ENCODE data around the gene PSG6.

DNA sequence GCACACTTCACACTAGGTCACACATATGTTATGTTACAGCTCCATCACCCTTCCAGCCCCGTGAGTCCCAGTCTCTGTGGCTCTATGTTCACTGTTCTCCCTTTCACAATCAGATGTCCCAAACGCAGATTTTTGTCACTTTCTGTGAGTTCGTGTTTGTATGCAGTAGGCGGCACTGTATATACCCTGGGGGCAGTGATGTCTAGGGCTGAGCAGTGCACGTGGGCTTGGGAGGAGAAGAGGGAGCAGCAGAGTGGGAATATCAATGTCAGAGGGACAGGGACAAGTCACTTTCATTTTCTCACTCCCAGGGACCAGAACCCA is 60.2 kb downstream of the PSG6 start:
- TF ChIP-seq, protein P1, sequence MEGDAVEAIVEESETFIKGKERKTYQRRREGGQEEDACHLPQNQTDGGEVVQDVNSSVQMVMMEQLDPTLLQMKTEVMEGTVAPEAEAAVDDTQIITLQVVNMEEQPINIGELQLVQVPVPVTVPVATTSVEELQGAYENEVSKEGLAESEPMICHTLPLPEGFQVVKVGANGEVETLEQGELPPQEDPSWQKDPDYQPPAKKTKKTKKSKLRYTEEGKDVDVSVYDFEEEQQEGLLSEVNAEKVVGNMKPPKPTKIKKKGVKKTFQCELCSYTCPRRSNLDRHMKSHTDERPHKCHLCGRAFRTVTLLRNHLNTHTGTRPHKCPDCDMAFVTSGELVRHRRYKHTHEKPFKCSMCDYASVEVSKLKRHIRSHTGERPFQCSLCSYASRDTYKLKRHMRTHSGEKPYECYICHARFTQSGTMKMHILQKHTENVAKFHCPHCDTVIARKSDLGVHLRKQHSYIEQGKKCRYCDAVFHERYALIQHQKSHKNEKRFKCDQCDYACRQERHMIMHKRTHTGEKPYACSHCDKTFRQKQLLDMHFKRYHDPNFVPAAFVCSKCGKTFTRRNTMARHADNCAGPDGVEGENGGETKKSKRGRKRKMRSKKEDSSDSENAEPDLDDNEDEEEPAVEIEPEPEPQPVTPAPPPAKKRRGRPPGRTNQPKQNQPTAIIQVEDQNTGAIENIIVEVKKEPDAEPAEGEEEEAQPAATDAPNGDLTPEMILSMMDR (conservative IDR thresholded peaks at IDR 0.05; ENCODE audit: low read depth, low read length) = 0 out of 2 replicates have a peak, but pooled peaks have one; percentile 30
- no peak for TF ChIP-seq EZH2 (IDR thresholded peaks at IDR 0.05; ENCODE audit: borderline replicate concordance, low read depth, low read length, poor library complexity, severe bottlenecking)

All from A673 (cell line).